ENCODE data around the gene MSN.

Gene MSN

DNA sequence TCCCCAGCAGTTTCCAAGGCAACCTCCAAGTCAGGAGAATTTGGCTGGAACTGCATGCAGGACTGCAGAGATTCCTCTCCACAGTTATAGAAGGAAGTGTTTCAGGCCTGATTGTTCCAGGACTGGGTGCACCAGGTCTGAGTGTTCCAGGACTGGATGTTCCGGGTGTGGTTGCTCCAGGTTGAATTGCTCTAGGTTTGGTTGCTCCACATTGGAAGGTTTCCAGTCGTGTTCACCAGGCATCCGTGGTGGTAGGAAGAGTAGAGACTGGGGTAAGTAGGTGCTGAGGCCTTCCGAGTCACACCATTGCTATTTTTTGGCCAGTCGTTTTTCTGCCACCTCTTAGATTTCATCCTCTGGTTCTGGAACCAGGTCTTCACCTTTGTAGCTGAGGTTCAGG is 105.4 kb downstream of the MSN start:
- Histone ChIP-seq H3K27me3 (ENCODE audit: control insufficient read depth, insufficient read depth, low read length, poor library complexity, severe bottlenecking) (no peaks in the 10 kb centered on the region), H3K4me3 (ENCODE audit: insufficient read depth, low read depth, low read length) (no peak overlapping the region), H3K27ac (ENCODE audit: insufficient read depth, low read depth, low read length, poor library complexity, severe bottlenecking) (no peak overlapping the region), H3K36me3 (ENCODE audit: control insufficient read depth, insufficient read depth, low read length) (no peaks in the 10 kb centered on the region), H3K4me1 (ENCODE audit: control insufficient read depth, insufficient read depth, low read length) (no peaks in the 10 kb centered on the region), H3K9me3 (ENCODE audit: control insufficient read depth, low read length) (no peaks in the 10 kb centered on the region)
- WGBS, 2 experiments: 91 to 96% methylated on average over 5 of the region's 5 CpGs

GRCh38 chrX:65781845-65782244 is 114.4 kb downstream of the MSN start:
- Histone ChIP-seq H3K9me3 (ENCODE audit: control insufficient read depth, low read length) (no peaks in the 10 kb centered on the region), H3K27ac (ENCODE audit: insufficient read depth, low read depth, low read length, poor library complexity, severe bottlenecking) (no peak overlapping the region), H3K4me1 (ENCODE audit: control insufficient read depth, insufficient read depth, low read length) (no peaks in the 10 kb centered on the region), H3K4me3 (ENCODE audit: insufficient read depth, low read depth, low read length) (no peak overlapping the region), H3K27me3 (ENCODE audit: control insufficient read depth, insufficient read depth, low read length, poor library complexity, severe bottlenecking) (no peaks in the 10 kb centered on the region), H3K36me3 (ENCODE audit: control insufficient read depth, insufficient read depth, low read length) (no peaks in the 10 kb centered on the region)
- WGBS, 2 experiments: 100% methylated on average over 1 of the region's 2 CpGs; no CpG with 5 or more reads in 1 of the 2 experiments

DNA sequence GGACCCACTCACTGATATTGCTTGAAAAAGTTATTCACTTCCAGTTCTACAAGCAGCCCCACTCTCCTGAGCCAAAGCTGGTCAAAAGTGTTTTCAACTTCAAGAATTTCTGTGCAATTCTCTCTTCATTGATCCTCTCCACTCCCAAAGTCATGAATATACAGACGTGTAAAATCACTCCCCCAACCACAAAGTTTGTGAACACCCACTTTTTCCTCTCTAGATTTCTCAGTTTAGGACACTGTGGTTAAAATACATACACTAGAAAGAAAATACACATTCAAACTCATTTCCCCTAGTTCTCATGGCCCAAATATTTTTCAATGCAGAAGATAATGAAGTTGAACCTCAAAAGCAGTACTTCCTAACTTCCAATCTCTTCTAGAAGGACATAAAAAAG is 116.3 kb downstream of the MSN start:
- no peaks in the 10 kb centered on the region for H3K36me3 ChIP-seq (ENCODE audit: control insufficient read depth, insufficient read depth, low read length)
- WGBS, 2 experiments: 85 to 89% methylated on average over 1 of the region's 1 CpG
- H3K27ac ChIP-seq (ENCODE audit: insufficient read depth, low read depth, low read length, poor library complexity, severe bottlenecking): no peak overlapping the region
- no peak overlapping the region for H3K4me3 ChIP-seq (ENCODE audit: insufficient read depth, low read depth, low read length)
- no peaks in the 10 kb centered on the region for H3K9me3 ChIP-seq (ENCODE audit: control insufficient read depth, low read length)
- H3K4me1 ChIP-seq (ENCODE audit: control insufficient read depth, insufficient read depth, low read length): no peaks in the 10 kb centered on the region
- H3K27me3 ChIP-seq (ENCODE audit: control insufficient read depth, insufficient read depth, low read length, poor library complexity, severe bottlenecking): no peaks in the 10 kb centered on the region

Measured in ectodermal cell (in vitro differentiated cells).